HG02970 (cell line): ENCODE measurements around the gene INPP4A.

ENCODE experiments used
- ATAC-seq: cut with Tn5 transposase; IDR thresholded peaks from one replicate; pipeline ENCODE4 v1.9.1; 2021; ENCODE audit warnings: mild to moderate bottlenecking, moderate library complexity, moderate number of reproducible peaks; ENCODE audit not compliant: unreplicated experiment, low FRiP score

The INPP4A gene

DNA sequence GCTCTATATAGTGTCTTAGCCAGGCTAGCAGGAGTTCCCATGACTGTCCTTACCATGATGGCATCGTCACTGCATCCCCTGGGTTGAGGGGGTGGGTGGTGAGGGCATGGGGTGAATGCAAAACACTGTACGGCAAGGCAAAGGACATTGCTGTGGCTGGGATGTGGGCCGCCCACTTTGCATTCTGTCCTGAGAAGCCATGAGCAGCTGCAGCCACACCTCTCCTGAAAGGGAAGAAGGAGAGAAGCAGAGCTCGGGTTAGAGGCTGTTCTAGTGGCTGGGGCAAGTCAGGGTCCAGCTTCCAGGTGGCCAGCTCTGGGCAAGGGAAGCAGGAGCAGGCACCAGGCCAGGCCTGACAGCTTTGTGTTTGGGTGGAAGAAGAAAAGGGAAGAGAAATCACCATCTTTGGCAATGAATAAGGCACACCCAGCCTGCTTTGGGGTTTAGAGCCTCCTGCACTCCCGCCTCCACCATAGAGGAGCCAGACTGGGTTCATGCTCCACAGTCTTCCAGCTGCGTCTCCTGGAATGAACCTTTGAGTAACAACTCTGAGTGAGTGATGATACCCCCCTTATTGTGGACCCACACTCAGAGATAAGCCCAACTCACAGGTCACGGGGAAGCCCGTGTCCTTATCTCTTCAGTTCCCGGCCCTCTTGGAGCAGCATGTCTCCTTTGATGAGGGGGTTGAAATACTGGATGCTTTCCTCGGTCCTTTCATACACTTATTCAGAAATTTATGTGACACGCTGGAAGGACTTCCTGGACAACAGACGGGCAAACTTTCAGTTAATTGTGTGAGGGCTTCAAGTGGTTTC, 63.4 kb downstream of the INPP4A start:
- ATAC-seq, result no peak

DNA sequence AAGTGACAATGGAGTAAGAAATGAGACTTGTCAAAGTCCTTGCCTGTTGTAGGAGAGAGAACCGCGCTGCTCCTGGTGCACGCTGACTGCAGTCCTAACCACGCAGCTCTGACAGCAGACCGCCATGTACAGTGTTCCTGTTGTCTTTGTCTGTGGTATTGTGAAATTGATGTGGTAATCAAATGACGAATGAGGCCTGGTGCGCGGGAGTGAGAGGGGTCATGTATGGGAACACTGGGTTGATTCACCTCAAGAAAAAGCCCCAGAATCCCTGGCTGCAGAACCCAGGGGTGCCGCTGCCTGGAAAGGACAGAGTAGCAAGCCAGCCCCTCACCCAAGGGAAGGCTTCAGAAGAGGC, 64.0 kb downstream of the INPP4A start:
- ATAC-seq, result no peak

DNA sequence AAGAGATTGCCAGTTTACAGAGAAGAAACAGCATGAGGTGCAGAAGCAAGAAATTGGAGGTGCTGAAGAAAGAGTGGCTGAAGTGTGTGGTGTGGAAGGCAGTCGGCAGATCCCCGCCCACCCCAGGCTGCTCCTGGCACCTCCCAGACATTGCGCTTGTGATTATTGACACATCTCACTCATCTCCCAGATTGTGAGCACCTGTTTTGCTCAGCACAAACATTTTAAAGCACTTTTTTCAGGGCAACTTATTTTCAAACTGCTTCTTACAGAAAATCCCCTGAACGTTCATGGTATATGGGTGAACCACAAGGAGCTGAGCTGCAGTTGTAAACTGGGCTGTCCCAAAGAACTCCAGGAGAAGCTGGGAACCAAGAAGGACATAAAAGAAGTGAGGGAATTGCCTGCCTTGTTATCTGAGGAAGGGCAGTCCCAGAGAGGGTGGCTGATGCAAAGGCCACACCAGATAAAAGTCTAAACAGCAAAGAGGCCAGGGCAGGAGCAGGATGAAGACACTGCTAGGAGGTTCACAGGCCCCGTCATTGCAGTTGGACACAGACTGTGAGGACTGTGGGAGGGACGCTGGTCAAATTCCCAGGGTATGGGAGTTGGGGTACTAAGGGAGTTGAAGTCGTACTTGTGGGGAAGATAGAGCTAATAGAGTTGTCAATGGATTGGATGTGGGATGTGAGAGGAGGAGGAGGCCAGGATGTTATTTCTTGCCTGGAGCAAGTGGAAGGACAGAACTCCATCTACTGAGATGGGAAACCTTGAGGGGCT, 65.1 kb downstream of the INPP4A start:
- no peak for ATAC-seq

DNA sequence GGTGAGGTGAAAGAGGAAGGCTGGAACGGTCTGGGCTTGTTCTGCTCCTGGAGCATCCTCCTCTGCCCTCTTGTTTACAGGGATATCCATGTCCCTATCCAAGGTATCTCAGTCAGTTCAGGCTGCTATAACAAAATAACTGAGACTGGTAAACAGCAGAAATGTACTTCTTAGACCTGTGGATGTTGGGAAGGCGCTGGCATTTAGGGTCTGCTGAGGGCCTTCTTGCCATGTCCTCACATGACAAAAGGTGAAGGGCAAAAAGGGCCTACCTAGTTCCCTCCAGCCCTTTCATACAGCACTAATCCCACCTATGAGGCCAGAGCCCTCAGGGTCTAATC, 65.6 kb downstream of the INPP4A start:
- ATAC-seq, result no peak

DNA sequence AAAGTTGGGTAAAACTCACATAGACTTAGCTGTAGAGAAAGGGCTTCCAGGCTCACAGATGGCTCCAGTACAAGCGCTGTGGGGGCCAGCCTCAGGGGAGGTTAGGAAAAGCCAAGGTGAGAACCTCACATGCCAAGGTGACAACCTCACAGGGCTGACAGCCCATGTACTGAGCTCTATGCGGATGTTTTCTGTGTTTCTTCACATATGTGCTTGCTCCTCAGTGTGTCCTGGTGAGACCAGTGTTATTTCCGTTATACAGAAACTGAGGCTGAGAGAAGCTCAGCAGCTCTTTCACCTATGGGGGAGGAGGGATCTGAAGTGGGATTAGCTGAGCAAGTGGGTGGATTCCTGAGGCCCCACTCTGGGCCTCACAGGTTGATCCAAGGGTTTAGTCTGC, 67.3 kb downstream of the INPP4A start:
- ATAC-seq, result no peak

DNA sequence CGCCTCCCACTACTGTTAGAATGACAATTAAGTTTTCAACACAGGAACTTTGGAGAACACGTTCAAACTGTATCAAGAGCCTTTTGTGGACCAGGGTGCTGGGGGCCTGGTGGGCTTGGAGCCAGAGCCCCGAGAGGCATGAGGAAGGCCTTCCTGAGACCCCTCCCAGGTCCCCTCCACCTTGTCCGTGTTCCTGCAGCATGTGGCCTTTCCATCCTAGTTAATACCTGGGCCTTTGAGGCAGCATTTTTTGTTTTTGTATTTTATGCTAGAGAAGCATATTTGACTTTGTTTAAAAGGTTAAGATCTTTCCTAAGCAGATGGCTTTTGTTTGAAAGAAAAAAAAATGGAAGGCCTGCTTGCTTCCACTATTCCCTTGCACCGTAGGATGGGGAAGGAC, 68.0 kb downstream of the INPP4A start:
- no peak for ATAC-seq

DNA sequence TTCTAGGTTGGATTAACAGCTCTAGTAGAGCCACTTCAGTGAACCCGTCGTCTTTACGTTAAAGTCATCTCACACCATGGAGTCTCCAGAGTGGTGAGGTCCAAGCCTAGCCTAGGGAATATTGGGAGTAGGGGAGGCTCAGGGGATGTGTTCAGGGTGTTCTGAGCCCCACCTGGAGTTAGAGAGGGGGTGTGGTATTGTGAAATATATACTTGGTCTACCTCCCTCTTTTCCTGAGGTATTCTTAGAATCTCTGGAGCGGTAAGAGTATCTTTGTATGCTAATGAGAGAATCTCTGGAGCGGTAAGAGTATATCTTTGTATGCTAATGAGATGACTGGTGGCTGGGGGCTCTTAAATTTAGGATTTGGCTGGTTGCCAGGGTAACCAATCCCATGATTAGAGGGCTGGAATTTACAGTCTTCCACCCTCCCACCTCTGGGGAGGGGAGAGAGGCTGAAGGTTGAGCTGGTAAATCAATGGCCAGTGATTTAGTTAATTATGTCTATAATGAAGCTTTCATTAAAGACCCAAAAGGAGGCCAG, 69.5 kb downstream of the INPP4A start:
- ATAC-seq, result no peak

DNA sequence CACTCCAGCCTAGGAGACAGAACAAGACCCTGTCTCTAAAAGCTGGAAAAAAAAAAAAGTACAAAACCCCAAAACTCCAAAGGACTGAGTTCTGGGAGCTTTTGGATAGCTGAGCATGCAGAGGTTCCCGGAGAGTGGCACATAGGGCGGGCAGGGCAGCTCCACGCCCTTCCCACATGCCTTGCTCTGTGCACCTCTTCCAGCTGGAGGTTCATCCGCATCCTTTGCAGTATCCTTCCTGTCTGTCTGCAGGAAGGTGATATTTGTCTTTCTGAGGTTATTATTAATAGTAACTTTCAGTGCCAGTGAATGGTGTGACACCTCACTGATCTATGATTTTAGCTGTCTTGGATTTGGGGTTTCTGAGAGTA, 70.2 kb downstream of the INPP4A start:
- no peak for ATAC-seq

DNA sequence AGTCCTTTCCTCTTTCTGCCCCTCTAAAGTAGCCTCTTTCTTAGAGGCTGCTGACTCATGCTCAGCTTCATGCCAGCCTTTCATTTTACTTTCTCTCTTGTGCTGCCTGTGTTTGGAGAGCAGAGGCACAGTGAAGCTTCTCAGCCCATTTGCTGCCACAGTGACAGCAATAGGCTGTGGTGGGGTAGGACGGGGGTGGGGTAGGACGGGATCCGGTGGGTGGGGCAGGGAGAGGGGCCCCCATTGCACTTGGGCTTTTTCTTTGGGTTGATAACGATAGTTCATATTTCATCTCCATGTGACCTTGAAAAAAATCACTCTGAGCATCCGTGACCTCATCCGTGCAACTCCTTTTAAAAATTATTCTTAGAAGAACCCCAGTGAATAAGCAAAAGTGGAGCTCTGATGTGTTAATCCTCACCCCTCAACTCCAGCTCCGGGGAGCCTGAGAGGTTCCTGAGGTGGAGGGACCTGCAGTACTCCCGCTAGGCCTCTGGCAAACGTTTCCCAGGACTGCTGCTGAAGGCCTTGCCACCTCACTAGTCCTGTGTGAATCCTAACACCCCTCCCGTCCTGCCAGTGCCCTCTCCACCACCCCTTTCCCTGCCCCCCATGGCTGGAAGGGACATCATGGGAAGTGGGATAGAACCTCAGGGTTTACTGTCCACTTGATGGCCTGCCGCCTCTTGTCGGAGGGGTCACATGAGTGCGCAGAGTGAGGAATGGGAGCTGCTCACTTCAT, 70.8 kb downstream of the INPP4A start:
- no peak for ATAC-seq

DNA sequence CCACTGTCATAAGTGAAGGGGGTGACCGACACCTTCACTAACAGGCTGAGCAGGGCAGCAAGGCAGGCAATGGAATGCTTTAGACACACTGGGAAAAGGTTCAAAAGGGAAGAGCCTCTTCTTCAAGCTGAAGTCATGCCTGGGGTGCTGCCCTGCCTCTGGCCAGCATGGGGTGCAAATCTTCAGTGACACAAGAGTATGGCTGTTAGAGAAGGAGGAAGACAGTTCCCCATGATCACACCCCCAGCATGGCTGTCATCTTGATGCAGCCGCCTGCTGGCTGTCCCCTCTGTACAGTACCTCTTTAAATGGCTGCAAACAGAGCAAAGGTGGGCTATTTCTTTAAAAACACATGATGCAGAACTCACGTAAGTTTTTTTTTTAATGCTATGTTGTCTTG, 71.9 kb downstream of the INPP4A start:
- ATAC-seq, result no peak

DNA sequence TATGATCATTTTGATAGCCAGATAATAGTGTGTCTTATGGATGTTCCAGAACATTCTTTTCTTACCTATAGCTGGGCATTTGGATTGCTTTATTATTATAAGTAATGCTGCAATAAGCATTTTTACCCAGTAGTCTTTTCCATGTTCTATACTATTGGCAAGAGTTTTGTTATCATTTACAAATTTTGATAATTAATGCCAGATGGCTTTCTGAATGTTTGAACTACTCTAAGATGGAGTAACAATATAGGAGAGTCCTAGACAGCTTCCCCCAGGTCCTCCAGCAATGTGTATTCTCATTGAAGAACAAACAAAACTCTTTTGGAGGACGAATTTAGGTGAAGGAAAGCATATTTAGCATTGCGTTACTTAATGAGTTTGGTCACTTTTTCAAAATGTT, 73.0 kb downstream of the INPP4A start:
- no peak for ATAC-seq

DNA sequence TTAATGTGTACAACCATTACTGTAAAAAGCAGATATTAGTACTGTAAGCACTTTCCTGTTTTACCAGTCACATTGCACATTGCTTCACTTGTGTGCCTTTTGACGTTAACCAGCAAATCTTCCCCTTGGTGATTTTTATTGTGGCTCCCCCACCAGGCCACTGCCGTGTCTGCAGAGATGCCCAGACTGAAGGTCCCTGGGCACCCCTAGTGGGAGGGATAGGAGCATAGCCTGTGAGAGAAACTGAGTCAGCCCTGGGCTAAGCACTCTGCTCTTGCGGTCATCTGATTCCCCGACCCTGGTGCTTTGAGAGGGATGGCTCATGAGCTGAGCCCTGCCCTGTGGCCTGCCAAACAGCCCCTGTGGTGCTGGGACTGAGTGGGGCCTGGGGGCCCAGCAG, 73.4 kb downstream of the INPP4A start:
- ATAC-seq, result no peak

DNA sequence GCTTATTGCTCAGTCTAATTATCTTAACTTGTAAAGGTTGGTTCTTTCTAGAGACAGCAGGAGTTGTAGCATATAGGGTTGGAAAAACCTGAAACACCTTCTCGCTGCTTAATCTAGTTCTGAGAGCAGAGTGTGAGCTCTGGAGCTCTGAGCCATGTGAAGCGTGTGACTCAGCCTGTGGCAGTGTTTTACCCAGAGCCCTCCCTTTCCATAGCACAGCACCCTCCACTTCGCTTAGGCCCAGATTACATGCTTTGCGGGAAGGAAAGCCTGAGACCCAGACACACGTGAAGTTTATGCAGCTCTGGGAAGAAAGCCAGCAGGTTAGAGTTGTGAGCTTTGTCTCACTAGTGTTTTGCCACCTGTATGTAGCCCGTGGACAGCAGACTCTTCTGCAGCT, 74.5 kb downstream of the INPP4A start:
- no peak for ATAC-seq

DNA sequence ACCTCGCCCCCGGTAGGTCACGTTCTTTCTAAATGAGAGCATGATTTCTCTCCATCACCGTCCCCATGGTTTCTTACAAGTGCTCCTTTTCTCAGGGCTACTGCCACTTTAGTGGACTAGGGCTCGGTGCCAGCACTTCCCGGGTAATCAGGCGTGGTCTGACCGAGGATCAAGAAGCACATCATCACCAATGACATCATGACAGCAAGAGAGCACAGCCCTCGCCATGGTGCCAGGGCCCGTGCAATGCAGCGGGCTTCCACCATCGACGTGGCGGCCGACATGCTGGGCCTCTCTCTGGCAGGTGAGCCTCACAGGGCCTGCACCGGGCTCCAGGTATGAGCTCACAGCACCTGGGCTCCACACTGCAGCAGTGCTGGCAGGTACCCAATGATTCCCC, 75.2 kb downstream of the INPP4A start:
- no peak for ATAC-seq

DNA sequence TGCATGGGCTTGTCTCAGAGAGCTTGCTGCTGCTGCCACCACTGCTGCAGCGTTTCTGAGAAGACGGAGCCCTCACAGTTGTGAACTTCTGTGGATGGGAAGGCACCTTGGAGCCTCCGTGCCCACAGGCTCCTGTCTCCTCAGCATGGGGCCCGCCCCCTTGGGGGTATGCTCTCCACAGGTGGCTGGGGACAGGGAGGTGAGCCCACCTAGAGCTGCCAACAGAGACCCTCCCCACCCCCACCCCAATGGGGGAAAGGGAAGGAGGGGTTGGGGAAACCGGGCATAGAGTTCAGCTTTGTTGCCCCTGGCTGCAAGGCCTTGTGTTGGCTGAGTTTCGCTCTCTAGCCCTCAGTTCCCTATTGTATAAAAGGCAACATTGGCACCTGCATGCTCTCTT, 76.1 kb downstream of the INPP4A start:
- no peak for ATAC-seq

DNA sequence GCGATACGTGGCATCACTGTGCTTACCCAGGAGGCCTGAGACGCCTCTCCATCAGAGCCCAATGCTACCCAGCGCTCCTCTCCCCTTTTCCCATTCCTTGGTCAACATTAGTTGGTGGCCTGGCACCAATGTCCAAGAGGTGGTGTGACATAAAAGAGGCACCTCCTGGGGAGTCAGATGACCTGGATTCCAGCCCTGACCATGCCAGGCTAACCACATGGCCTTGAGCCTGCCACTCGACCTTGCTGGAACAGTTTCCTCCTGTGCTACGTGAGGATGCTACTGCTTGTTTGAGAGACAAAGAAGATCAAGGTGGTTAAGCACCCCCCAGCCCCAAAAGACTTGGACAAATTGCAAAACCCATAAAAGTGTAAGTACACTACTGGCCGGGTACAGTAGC, 76.6 kb downstream of the INPP4A start:
- no peak for ATAC-seq

DNA sequence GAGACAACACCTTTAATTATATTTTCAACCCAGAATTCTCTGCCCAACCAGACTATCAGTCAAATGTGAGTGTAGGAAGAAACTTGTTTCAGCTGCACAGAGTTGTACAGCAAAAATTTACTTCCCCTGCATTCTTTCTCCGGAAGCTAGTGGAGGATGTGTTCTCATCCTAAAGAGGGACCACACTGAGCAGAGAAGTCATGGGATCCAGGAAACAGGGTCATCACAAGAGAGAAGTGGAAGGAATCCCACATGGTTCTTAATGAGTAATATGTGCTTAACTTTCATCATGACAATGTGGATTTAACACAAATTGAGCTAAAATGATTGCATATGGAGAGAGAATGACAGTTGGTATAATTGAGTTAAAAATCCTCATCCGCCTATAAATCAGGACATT, 78.2 kb downstream of the INPP4A start:
- ATAC-seq, result no peak

DNA sequence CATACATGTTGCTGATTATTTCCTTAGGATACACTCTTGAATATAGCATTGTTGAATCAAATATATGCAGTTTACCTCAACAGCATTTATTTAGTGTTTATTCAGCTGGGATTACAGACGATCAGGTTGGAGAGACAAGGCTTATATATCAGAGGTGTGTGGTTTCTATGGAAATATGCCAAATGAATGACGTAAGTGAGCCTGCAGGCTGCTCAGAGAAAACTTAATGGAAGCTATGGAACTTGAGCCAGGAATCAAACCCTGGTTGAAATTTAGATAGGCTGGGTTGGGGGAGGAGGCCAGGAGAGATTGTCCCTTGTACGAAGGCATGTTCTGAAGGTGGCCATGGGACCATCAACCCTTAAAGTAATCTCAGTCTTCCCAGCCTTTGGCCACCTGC, 79.5 kb downstream of the INPP4A start:
- ATAC-seq, result no peak

DNA sequence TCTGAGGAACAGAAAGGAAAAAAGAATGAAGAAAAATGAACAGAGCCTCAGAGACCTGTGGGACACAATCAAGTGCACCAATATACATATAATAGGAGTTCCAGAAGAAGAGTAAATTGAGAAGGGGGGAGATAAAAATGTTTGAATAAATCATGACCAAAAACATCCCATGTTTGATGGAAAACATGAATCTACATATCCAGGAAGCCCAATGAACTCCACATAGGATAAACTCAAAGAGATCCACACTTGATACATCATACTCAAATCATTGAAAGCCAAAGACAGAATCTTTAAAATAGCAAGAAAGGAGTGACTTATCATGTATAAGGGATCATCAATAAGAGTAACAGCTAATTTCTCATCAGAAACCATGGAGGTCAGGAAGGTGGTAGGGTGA, 83.7 kb downstream of the INPP4A start:
- no peak for ATAC-seq

DNA sequence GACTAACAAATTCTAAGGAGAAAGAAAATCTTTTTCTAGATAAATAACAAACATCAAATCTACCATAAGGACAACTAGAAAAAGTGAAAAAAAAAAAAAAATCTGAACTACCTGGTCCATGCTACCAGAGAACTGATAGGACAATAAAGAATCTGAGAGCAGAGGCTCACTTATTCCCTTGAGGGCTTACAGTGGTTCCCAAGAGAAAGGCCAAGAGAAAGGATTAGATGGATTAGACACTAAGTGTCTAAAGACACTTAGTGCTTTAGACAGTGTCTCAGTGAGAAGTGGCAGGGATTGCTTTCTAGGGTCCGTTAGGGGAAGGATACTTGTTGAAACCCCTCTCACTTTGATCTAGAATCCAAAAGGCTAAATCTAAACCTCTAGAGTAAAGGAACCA, 85.5 kb downstream of the INPP4A start:
- ATAC-seq, result no peak

DNA sequence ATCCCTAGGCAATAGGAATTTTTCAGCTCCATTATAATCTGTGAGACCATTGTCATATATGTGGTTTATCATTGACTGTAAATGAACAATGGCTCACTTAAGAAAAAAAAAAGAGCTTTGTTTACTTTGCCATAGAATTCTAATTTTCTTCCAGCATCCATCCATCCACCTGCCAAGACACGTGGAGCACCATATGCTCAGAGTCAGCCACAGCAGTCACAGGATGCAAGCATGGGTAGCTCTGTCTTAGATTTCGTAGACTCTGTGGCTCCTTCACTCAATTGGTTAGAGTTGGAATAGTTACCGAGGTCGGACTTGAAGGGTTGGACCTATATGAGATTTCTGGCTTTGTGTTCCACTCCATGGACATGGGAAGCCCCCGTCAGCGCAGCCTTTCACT, 88.1 kb downstream of the INPP4A start:
- no peak for ATAC-seq
